HEK293T (cell line): Measurements from ENCODE around the gene SNX19.

ENCODE experiments used
- ARNT ChIP-seq: fragments of 450-650 bp; IDR thresholded peaks from 2 replicates; pipeline ENCODE4 v1.6.1; 2017; ENCODE audit warnings: mild to moderate bottlenecking
- BHLHE40 ChIP-seq: fragments of 450-650 bp; IDR thresholded peaks from 2 replicates; pipeline ENCODE4 v1.6.1; 2016; ENCODE audit warnings: mild to moderate bottlenecking, moderate library complexity, borderline replicate concordance
- ELF4 ChIP-seq: fragments of 450-650 bp; IDR thresholded peaks from 2 replicates; pipeline ENCODE4 v1.6.1; 2017; ENCODE audit warnings: antibody characterized with exemption
- FOXA1 ChIP-seq: fragments of 450-650 bp; IDR thresholded peaks from 2 replicates; pipeline ENCODE4 v1.6.1; 2016; ENCODE audit warnings: mild to moderate bottlenecking
- FOXM1 ChIP-seq: fragments of 450-650 bp; IDR thresholded peaks from 2 replicates; pipeline ENCODE4 v1.6.1; 2017; ENCODE audit warnings: mild to moderate bottlenecking, borderline replicate concordance
- L3MBTL2 ChIP-seq: fragments of 450-650 bp; conservative IDR thresholded peaks from 2 replicates; pipeline ENCODE4 v1.6.1; 2016; ENCODE audit warnings: mild to moderate bottlenecking
- NFRKB ChIP-seq: fragments of 450-650 bp; IDR thresholded peaks from 2 replicates; pipeline ENCODE4 v1.6.1; 2016; ENCODE audit warnings: mild to moderate bottlenecking, moderate library complexity
- TARDBP ChIP-seq: fragments of 450-650 bp; IDR thresholded peaks from 2 replicates; pipeline ENCODE4 v1.6.1; 2016

DNA sequence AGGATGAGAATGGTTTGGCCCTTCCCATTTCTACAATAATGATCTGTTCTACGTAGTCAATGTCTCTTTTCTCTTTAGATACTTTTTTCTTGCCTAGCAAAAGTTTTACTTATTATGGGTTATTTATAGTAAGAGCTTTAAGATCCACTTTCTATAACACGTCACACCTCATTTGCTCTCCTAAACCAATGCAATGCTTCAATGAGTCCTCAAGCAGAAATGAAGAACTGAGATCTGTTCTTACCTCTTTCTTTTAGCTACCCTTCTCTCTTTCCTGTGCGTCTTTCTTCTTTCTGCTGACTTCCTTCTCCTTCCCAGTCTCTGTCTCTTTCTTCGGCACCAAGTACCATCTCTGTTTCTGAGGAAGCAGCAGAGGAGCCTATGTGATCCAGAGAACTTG, 61.8 kb downstream of the SNX19 start:
- TF ChIP-seq ELF4 = no peak
- TF ChIP-seq ARNT = no peak
- TF ChIP-seq BHLHE40 = no peak
- no peak for TF ChIP-seq L3MBTL2
- TF ChIP-seq FOXA1 = no peak
- no peak for TF ChIP-seq TARDBP
- TF ChIP-seq FOXM1 = no peak
- TF ChIP-seq NFRKB = no peak
